ENCODE measurements around the gene SGTA. TPM values are rescaled to one million over a fixed set of nuclear protein-coding genes. Genes with fewer than 3 reads are reported as not detected.

The SGTA gene
- total and polyA plus RNA-seq, 3 donors from 2014 or later, result 93.9 to 100 (median 99.6) TPM

- Histone ChIP-seq H3K27me3 (no peaks in the 10 kb centered on the region), H3K36me3 (ENCODE audit: low read depth, missing control alignments) (no peaks in the 10 kb centered on the region), H3K27ac (no peak overlapping the region), H3K4me1 (no peaks in the 10 kb centered on the region), H3K9me3 (no peaks in the 10 kb centered on the region), H3K4me3 (no peak overlapping the region)
- TF ChIP-seq POLR2A (IDR thresholded peaks at IDR 0.05) (no peak), CTCF (IDR thresholded peaks at IDR 0.05) (no peak)
- 89 to 91% methylated on average over 17 to 35 of the region's 35 CpGs for WGBS, 2 donors
- DNase-seq, result no peak
- intact Hi-C loops (cut with DNase I; ENCODE audit: low total_unique reads), result no loop called here
Observed at GRCh38 chr19:2813235-2814160, 30.4 kb upstream of the SGTA start.

GRCh38 chr19:2812414-2813234, 29.6 kb upstream of the SGTA start:
- no peak for DNase-seq
- no peaks in the 10 kb centered on the region for H3K36me3 ChIP-seq (ENCODE audit: low read depth, missing control alignments)
- 94 to 100% methylated on average over 9 to 37 of the region's 37 CpGs for WGBS, 2 donors

GRCh38 chr19:2811735-2812413, 28.8 kb upstream of the SGTA start:
- no peak for DNase-seq
- Histone ChIP-seq H3K36me3 (ENCODE audit: low read depth, missing control alignments) (no peaks in the 10 kb centered on the region), H3K4me1 (no peaks in the 10 kb centered on the region), H3K9me3 (no peaks in the 10 kb centered on the region), H3K4me3 (no peak overlapping the region), H3K27ac (no peak overlapping the region), H3K27me3 (no peaks in the 10 kb centered on the region)
- TF ChIP-seq POLR2A (IDR thresholded peaks at IDR 0.05) (no peak), CTCF (IDR thresholded peaks at IDR 0.05) (no peak)
- 94 to 97% methylated on average over 25 to 34 of the region's 34 CpGs for WGBS, 2 donors
- intact Hi-C loops (cut with DNase I; ENCODE audit: low total_unique reads), result no loop called here

More at GRCh38 chr19:2812414-2813234, 29.6 kb upstream of the SGTA start:
- TF ChIP-seq POLR2A (IDR thresholded peaks at IDR 0.05), result no peak
- TF ChIP-seq CTCF (IDR thresholded peaks at IDR 0.05), result no peak
- no peaks in the 10 kb centered on the region for H3K27me3 ChIP-seq
- intact Hi-C loops (cut with DNase I; ENCODE audit: low total_unique reads), result no loop called here
- H3K4me1 ChIP-seq, result no peaks in the 10 kb centered on the region
- no peaks in the 10 kb centered on the region for H3K9me3 ChIP-seq
- no peak overlapping the region for H3K4me3 ChIP-seq
- no peak overlapping the region for H3K27ac ChIP-seq

GRCh38 chr19:2811221-2811722, 28.2 kb upstream of the SGTA start:
- Histone ChIP-seq H3K27me3 (no peaks in the 10 kb centered on the region), H3K36me3 (ENCODE audit: low read depth, missing control alignments) (no peaks in the 10 kb centered on the region), H3K4me1 (no peaks in the 10 kb centered on the region), H3K9me3 (no peaks in the 10 kb centered on the region), H3K4me3 (no peak overlapping the region), H3K27ac (no peak overlapping the region)
- intact Hi-C loops (cut with DNase I; ENCODE audit: low total_unique reads), result no loop called here
- DNase-seq, result no peak
- 89 to 93% methylated on average over 12 to 20 of the region's 20 CpGs for WGBS, 2 donors
- TF ChIP-seq POLR2A (IDR thresholded peaks at IDR 0.05) (no peak), CTCF (IDR thresholded peaks at IDR 0.05) (no peak)
